Putamen (tissue), 1 donor: Measurements from ENCODE around the gene ADM2.

Source experiments
- DNase-seq: peaks from one replicate; pipeline ENCODE4 v3.0.0-alpha.2; 2016; ENCODE audit warnings: low spot score

ADM2 gene

GRCh38 chr22:50445071-50445879, 36.1 kb upstream of the ADM2 start:
- no peak for DNase-seq

GRCh38 chr22:50445880-50446707, 35.2 kb upstream of the ADM2 start:
- no peak for DNase-seq

DNA sequence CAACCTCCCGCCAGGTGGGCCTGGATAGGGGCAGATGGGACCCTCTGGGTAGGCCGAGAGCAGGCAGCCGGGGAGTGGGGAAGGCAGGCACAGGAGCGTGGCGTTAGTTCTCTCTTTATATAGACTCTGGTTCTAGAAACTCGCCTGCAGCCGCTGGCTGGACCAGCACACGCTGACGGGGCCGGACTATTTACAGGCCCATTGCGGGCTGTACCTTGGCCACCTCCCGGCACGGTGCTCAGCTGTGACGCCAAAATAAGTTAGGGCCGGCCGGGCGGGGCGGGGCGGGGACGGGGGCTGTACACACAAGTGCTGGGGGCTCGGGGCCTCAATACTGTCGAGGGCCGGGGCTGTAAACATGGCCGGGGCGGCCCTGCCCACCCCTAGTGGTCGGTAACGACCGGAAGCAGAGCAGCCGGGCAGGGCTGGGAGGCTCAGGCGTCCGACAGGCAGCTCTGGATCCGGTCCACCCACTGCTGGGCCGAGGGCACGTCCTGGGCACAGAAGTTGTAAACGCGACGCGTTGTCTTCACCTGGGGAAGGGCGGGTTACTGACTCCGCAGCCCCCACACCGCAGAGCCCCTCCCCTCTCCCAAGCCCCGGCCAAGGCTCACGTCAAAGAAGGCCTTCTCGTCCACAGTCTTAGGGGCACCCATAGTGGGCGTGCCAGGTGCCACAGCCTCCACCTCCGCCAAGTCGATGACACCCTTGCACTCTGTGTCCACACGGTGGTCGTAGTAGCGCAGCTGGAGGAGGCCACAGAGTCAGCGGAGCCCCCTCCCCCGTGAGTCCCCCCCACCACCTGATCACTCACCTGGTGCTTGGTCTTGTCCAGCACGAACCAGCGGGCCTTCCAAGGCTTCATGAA, 34.4 kb upstream of the ADM2 start:
- no peak for DNase-seq

DNA sequence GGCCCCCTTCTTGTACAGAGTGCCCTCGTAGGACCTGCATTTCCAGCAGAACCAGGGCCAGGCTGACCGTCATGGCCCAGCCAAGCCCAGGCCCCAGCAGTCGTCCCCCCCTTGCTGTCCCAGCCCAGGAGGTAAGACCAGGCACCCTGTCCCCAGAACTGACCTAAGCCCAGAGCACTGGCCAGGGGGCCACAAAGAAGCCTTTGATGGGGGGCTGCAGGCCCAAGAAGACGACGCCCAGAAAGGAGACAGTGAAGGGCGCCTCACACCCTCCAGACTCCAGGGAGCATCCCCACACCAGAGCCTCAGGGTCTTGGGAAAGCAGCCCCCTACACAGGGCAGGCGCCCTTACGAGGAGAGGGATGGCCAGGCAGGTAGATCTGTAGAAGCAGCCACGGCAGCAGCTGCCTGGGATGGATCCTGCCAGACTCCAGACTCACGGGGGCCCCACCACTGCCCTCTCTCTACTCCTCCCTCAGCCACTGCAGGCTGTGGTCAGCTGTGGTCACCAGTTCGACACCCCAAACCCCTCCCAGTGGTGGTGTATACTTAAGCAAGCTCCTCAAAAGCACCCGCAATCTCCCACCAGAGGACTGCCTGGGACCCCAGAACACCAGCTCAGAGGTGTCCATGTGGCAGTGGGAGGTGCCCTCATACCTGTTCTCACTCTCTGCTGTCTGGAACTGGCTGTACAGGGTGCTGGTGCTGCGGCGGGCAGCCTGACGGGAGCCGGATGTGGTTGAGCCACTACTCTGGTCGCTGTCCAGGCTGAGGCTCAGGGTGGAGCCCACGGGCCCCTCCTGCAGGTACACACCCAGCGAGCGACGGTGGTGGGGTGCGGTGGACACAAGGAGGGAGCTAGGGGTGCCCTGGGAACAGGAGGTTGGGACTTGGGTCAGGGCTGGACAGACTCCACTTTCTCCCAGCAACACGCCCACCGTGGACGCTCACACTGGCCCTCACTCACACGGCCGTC, 33.5 kb upstream of the ADM2 start:
- DNase-seq, result no peak

GRCh38 chr22:50452649-50453048, 28.7 kb upstream of the ADM2 start:
- no peak for DNase-seq

GRCh38 chr22:50454556-50455075, 26.7 kb upstream of the ADM2 start:
- DNase-seq, result no peak

GRCh38 chr22:50455201-50455600, 26.1 kb upstream of the ADM2 start:
- DNase-seq, result no peak

GRCh38 chr22:50456026-50456425, 25.3 kb upstream of the ADM2 start:
- no peak for DNase-seq

- no peak for DNase-seq
Observed at GRCh38 chr22:50456466-50457234, 24.7 kb upstream of the ADM2 start.

- DNase-seq, result no peak
Observed at GRCh38 chr22:50459016-50459415, 22.3 kb upstream of the ADM2 start.

DNA sequence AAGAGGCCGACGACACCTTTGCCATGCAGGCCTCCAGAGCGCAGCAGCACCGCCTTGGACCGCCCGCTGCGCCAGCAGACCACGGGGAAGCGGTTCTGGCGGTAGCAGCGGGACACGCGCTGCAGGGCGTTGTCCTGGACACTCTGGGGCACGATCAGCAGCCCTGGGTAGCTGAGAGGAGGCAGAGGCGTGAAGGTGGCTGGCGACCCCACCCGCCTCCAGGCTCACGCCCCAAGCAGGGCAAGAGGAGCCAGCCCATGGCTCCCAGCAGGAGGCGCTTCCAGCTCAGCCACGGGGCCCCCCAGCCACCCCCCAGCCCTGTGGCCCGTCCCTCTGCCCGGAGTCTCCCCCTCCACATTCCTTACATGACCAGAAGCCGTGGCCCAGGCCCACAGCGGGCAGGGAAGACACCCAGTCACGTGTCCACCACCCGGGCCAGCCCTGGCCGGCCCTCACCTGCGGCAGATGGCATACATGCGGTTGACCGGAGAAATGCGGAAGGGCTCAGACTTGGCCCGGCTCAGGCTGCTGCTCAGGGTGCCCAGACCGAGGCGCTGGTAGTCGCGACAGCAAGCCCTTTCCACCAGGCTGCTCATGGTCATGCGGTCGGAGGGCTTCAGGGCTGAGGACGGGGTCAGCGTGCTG, 21.7 kb upstream of the ADM2 start:
- DNase-seq, result no peak

DNA sequence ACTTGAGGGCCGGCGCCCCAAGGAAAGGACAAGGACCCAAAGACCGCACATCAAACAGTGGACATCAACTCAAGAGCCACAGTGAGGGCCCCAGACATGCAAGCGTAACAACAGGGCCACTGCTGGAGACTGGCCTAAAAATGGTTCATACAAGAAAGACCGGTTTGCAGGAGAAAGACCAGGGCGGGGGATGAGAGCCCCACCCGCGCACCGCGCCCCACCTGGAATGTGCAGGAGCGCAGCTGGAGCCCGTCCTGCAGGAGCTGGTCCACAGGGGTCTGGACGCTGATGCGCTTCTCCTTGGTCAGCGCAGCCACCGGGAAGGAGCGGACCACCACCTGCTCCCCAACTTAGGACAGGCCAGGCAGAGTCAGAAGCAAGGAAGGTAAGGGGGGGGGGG, 20.4 kb upstream of the ADM2 start:
- no peak for DNase-seq

- no peak for DNase-seq
Observed at GRCh38 chr22:50461536-50461935, 19.8 kb upstream of the ADM2 start.

GRCh38 chr22:50461979-50462540, 19.3 kb upstream of the ADM2 start:
- DNase-seq, result no peak

GRCh38 chr22:50463188-50463900, 18.0 kb upstream of the ADM2 start:
- no peak for DNase-seq

GRCh38 chr22:50464451-50464850, 16.9 kb upstream of the ADM2 start:
- no peak for DNase-seq

DNA sequence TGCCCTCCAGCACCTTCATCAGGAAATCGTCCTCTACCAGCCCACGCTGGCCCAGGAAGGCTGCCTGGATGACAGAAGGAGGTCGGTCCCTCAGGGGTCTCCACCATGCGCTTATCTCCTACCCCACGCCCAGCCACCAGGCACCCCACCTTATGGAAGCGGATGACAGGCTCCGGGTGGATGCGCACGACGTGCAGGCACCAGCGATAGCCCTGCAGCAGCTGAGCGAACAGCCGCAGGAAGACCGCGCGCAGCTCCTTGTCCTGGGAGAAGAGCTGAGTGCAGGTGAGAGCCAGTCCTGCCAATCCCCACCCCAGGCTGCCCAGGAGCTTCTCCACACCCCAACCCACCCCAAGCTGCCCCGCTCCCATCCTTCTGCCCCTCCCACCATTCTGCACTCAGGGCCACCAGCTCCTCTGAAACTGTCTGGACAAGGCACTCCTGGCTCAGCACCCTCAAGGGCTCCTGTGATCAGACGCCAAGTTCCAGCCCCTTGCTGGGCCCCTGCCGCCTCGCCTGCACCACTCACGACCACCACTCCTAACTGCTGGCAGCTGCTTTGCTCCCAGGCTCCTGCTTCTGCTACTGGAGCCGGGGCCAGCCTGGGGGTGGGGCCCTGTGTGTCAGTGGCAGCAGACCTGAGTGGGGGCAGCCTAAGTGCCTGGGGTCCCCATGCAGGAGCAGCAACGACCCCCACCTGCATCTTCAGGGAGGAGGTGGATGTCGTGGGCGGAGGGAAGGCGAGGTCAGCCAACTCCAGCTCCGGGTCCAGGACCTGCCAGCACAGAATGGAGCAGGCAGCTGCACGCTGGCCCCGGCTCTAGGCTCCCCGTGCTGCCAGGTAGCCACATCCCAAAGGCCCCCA, 16.0 kb upstream of the ADM2 start:
- DNase-seq, result no peak

- DNase-seq, result no peak
Observed at GRCh38 chr22:50467341-50467740, 14.0 kb upstream of the ADM2 start.
